Midbrain (tissue), 1 donor: Measurements from ENCODE around the gene RAB33A.
"Not testable (repeated sequence)": the region's sequence is repeated elsewhere in the genome, so short reads cannot be mapped to it uniquely, and the experiment has no call there.

Experiments used
- DNase-seq: peaks from one replicate; lab custom pipeline; 2025; lab: John Stamatoyannopoulos, UW

RAB33A gene

DNA sequence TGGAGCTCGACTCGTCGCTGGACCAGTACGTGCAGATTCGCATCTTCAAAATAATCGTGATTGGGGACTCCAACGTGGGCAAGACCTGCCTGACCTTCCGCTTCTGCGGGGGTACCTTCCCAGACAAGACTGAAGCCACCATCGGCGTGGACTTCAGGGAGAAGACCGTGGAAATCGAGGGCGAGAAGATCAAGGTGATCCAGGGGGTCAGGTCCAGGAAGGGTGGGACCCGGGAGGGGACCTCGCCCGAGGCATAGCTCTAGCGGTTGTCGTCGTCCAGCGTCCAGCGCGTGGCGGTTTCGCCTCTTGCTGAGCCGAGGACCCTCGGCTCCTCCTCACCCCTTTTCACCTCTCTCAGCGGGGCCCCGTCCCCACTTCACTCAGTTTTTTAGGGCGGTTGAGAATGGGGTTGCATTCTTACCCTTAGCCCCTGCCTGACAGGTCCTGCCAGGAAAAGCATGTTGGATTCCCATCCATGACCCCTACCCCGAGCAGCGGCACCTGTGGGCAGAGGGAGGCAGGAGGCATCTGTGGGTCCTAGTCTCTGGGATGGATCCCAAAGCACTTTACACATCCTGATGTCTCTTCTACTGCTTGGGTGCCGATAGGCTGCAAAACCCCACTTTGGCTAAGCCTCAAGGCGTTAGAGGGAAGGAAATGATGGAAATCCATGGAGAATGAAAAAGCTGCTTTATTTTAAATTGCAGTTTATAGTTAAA, 524 bp downstream of the RAB33A start:
- no peak for DNase-seq

DNA sequence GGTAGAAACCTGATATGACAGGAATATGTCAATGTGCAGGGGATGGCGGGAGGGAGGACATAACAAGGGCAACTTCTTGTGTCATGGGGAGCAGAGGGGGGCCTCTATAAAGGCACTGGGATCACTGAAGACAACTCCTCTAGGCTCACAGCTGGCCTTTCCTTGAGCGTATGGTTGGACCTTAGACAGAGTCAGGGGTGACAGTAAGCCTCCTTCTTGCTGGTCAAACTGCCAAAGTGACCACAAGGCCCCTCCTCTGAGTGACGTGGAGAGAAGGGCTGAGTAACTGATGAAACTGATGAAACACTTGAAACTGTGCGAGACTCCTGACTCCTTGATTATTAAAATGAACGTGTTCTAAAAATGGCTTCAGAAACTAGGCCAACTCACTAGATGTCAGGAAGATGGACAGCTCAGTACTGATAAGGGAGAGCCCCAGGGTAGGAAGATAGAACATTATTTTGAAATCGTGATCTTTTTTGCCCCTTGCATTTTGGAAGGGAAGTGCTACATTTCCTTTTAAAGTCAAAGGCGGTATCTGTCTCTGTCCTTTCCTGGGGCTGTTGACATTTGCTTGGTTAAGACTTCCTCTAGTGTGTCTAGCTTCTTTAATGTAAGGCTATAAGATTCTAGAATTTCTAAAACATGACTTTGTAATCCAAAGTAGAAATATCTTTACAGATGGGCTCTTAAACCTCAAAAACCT, 1.6 kb downstream of the RAB33A start:
- peak; percentile 34 for DNase-seq

GRCh38 chrX:130174045-130174704, 2.4 kb downstream of the RAB33A start:
- DNase-seq = no peak

GRCh38 chrX:130174937-130175336, 3.2 kb downstream of the RAB33A start:
- no peak for DNase-seq

DNA sequence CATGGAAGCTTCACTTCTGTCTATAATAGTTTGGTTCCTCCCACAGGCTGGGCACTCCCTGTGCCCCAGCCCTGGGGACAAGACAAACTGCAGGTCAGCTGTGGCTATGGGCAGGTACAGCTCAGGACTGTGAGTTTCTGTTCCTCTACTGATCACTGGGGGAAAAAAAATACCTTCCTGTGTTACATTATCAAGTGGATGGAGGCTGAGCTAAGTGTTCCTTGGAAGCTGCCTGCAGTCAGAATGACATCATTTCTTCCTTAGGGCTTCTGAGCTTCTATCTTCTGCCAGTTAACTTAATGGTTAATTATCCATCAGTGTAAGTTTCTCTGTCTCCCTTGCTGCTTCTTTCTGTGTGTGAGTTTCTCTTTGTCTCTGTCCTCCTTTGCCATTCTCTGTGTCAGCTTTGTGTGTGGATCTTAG, 4.6 kb downstream of the RAB33A start:
- DNase-seq = no peak

GRCh38 chrX:130176942-130177341, 5.2 kb downstream of the RAB33A start:
- no peak for DNase-seq

DNA sequence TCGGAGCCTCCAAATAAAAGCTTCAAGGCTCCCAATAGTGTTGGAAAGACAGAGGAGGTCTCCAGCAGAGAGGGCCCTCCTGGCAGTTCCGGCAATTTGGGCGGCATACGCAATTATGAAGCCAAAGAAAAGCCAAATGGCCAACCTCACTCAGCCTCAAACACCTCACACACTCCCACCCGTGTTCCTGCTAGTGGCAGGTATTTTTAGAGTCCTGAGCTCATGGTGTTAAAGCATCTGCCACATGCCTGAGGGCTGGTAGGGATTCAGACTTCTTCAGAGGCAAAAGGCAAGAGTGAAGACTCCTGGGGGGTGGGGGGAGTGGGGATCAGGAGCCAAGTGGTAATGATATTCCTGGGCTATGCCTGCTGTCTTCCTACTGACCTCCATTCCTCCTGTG, 7.4 kb downstream of the RAB33A start:
- DNase-seq = no peak

GRCh38 chrX:130179579-130180215, 7.9 kb downstream of the RAB33A start:
- no peak for DNase-seq

GRCh38 chrX:130184168-130184567, 12.4 kb downstream of the RAB33A start:
- no peak for DNase-seq

DNA sequence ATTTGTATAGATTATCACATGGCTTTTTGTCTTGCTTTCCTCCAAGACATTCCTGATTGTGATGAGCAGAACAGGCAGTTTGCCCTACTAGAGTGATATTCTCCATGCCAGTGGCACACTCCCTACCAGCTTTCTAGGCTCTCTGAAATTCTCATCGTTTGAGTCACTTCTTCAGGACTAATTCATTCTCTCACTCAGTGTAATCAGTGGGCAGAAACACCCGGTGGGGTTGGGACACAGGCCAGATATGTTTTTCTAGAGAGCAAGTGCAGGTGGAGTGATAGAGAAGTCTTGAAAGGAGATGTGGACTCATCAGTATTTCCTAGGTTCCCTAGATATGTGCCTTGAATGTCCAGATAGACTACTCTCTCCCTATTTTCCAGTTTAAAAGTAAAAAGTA, 13.1 kb downstream of the RAB33A start:
- no peak for DNase-seq

DNA sequence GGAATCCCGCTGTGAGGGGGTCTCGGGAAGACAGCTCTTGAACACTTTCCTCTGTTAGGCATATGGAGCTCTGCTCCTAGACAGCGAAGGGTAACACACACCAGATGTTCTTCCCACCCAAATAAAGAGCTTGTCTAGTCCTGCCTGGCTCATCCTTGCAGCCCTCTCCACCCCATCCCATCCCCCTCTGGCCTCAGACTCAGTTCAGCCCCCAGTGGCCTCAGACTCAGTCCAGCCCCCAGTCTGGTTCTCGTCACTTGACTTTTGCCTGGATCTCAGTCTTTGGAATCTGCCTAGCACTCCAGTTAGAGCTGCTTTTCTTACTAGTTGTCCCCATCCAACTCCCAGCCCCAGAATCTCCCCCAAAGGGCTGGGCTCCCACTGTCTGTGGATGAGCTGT, 14.9 kb downstream of the RAB33A start:
- DNase-seq = no peak

DNA sequence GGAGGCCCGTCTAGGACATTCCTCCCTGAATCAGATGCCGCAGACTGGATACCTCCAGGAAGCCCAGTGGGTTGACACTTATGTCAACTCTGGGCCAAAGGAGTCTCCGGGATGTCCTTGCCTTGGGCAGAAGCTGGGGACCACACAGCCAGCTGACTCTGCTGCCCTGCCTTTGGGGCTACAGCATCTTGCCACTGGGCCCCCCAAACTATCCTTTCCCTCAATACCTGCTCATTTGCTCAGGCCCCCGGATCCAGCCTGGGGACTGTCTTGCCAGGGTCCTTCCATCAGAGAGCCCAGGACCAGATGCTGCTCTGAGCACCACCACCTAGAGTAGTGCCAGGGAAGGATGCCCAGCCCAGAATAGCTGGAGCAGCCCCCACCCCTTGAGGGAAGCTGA, 19.0 kb downstream of the RAB33A start:
- no peak for DNase-seq

GRCh38 chrX:130196466-130196865, 24.7 kb downstream of the RAB33A start:
- no peak for DNase-seq

- DNase-seq = no peak
Measured at GRCh38 chrX:130197464-130197863, 25.7 kb downstream of the RAB33A start.

DNA sequence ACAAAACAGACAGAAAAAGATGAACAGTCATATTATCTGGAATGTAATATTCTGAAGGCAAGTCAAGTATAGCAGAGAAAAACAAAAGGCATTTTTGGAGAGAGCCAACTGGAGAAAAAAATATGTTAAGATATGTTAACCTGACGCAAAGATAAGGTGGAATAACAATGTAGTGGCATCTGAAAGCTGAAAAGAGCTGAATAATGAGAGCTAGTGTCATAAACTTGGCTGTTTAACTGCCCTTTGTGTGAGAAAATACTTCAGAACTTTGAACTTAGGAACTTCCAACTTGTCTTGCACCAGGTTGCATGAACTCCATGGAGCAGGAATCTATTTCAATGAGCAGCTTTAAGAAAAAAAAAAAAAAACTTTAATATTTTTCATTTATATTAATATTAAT, 32.9 kb downstream of the RAB33A start:
- no peak for DNase-seq

- DNase-seq = no peak
Measured at GRCh38 chrX:130211415-130212186, 39.8 kb downstream of the RAB33A start.

DNA sequence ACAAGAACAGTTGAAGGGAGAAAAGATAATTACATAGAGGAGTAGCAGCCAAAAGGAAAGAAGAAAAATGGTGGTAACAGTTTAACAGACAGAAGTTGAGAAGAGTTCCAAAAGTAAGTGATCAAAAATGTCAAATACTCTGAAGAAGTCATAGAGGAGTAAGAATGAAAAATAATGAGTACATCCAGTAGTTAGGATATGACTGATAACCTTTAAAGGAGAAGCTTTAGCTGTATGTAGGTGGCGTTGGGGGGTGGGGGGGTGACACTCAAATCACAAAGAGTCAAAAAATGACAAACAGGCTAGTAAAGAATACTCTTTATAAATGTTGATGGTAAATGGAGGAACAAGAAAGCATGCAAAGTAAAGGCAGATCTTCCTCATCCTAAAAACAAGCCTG, 40.6 kb downstream of the RAB33A start:
- DNase-seq = no peak

- no peak for DNase-seq
Measured at GRCh38 chrX:130213376-130213775, 41.6 kb downstream of the RAB33A start.

DNA sequence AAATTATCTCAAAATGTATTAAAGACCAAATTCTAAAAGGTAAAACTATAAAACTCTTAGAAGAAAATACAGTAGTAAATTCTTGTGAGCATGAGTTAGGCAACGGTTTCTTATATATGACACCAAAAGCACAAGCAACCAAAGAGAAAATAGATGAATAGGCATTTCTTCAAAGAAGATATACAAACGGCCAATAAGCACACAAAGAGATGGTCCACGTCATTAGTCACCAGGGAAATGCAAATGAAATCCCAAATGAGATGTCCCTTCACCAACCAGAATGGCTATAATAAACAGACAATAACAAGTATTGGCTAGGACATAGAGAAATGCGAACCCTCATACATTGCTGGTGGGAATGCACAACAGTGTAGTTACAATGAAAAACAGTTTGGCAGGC, 44.6 kb downstream of the RAB33A start:
- no peak for DNase-seq

GRCh38 chrX:130224810-130225209, 53.0 kb downstream of the RAB33A start:
- no peak for DNase-seq

DNA sequence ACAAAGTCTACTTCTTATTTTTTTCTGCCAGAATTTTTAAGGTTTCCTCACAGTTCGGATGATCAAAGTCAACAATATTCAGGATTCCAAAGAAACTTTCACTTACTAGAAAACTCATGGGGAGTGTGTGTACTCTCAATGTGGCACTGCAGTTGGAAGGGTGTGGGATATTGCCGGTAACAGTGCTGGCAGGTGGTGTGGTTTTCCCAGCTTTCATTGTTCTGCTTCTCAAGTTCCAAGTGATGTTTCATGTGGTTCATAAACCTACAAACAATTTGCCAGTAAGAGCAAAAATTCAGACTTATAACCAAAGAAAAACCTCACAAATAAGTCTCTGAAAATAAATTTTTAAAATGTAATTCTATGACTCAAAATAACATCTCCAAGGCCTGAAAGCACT, 57.1 kb downstream of the RAB33A start:
- no peak for DNase-seq

DNA sequence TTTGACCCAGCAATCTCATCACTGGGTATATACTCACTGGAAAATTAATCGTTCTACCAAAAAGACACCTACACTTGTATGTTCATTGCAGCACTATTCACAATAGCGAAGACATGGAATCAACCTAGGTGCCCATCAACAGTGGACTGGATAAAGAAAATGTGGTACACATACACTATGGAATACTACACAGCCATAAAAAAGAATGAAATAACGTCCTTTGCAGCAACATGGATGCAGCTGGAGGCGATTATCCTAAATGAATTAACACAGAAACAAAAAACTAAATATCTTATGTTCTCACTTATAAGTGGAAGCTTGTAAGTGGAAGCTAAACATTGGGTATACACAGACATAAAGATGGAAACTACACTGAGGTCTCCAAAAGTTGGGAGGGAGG, 59.4 kb downstream of the RAB33A start:
- not testable (repeated sequence) for DNase-seq
